Erythroblast (primary cell): Measurements from ENCODE around the gene SETD4.

Source experiments
- GATA1 ChIP-seq: IDR thresholded peaks from 2 replicates; pipeline ENCODE4 v1.6.1; 2011; ENCODE audit warnings: low read depth, mild to moderate bottlenecking, control low read depth, low read length, moderate library complexity
- POLR2A ChIP-seq: IDR thresholded peaks from 2 replicates; pipeline ENCODE4 v1.6.1; 2011; ENCODE audit warnings: mild to moderate bottlenecking, low read length

DNA sequence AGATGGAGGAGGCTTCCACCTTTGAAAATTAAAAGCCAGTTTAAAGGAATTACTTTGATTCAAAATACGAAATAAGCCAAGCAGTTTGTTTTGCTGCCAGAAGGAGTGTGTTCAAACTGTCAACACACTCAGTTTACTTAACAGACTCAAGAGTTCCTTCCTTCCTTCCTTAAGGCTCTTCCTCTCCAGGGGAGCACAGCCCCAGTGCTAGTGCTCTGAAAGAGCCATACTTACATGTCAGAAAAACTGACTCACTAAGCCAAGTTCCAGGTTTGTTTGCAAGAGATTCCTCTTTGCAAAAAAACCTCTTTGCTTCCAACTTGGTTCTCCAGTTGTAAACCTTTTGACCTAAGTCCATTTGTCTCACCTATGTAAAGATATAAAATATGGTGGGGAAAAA, 14.3 kb downstream of the SETD4 start:
- TF ChIP-seq POLR2A (no peak), GATA1 (no peak)
